ENCODE results near the gene SFMBT1.

SFMBT1 gene

GRCh38 chr3:53045518-53046170 lies at the start of gene SFMBT1:
SFMBT1 (minus strand) TSS chr3:53046073; CDS start chr3:52969128, 76,945 bp downstream.
- TF ChIP-seq, protein P1, sequence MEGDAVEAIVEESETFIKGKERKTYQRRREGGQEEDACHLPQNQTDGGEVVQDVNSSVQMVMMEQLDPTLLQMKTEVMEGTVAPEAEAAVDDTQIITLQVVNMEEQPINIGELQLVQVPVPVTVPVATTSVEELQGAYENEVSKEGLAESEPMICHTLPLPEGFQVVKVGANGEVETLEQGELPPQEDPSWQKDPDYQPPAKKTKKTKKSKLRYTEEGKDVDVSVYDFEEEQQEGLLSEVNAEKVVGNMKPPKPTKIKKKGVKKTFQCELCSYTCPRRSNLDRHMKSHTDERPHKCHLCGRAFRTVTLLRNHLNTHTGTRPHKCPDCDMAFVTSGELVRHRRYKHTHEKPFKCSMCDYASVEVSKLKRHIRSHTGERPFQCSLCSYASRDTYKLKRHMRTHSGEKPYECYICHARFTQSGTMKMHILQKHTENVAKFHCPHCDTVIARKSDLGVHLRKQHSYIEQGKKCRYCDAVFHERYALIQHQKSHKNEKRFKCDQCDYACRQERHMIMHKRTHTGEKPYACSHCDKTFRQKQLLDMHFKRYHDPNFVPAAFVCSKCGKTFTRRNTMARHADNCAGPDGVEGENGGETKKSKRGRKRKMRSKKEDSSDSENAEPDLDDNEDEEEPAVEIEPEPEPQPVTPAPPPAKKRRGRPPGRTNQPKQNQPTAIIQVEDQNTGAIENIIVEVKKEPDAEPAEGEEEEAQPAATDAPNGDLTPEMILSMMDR (IDR thresholded peaks at IDR 0.05; ENCODE audit: extremely low read depth, insufficient read depth, missing control alignments), result no peak
- DNase-seq (ENCODE audit: low spot score), result peak; percentile 95
- in situ Hi-C loops (cut with MboI; ENCODE audit: low pct_unique_long_range_greater_than_20kb, low sequenced_read_pairs, unreplicated experiment), result no loop called here

- no peak for DNase-seq (ENCODE audit: low spot score)
- in situ Hi-C loops (cut with MboI; ENCODE audit: low pct_unique_long_range_greater_than_20kb, low sequenced_read_pairs, unreplicated experiment), result no loop called here
- TF ChIP-seq, protein P1 (IDR thresholded peaks at IDR 0.05; ENCODE audit: extremely low read depth, insufficient read depth, missing control alignments), result no peak
Measured at GRCh38 chr3:53092942-53093341, 47.1 kb upstream of the SFMBT1 start.

GRCh38 chr3:53092216-53092615 lies 46.3 kb upstream of the SFMBT1 start:
- TF ChIP-seq, protein P1 (IDR thresholded peaks at IDR 0.05; ENCODE audit: extremely low read depth, insufficient read depth, missing control alignments), result no peak
- DNase-seq (ENCODE audit: low spot score), result no peak
- in situ Hi-C loops (cut with MboI; ENCODE audit: low pct_unique_long_range_greater_than_20kb, low sequenced_read_pairs, unreplicated experiment), result no loop called here

GRCh38 chr3:53091011-53091410 lies 45.1 kb upstream of the SFMBT1 start:
- in situ Hi-C loops (cut with MboI; ENCODE audit: low pct_unique_long_range_greater_than_20kb, low sequenced_read_pairs, unreplicated experiment), result no loop called here
- no peak for DNase-seq (ENCODE audit: low spot score)
- TF ChIP-seq, protein P1 (IDR thresholded peaks at IDR 0.05; ENCODE audit: extremely low read depth, insufficient read depth, missing control alignments), result no peak

DNA sequence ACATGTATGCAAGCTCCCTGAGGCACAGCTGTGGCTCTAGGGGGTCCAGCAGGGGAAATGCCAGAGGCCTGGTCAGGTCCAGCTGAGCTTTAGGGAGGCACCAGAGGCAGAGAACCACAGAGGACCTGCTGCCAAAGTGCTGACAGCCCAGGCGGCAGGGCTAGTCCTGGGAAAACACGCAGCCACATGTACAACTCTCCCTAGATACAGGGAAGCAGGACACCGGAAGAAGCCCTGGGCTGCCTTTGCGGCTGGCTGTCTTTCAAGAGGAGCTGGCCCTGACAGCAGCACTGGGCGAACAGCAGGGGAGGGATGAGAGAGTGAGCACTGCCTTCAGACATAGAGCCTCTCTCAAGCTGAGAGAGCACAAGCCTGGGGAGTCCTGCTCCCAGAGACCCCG lies 43.6 kb upstream of the SFMBT1 start:
- DNase-seq (ENCODE audit: low spot score), result no peak
- in situ Hi-C loops (cut with MboI; ENCODE audit: low pct_unique_long_range_greater_than_20kb, low sequenced_read_pairs, unreplicated experiment), result no loop called here
- TF ChIP-seq, protein P1 (IDR thresholded peaks at IDR 0.05; ENCODE audit: extremely low read depth, insufficient read depth, missing control alignments), result no peak

DNA sequence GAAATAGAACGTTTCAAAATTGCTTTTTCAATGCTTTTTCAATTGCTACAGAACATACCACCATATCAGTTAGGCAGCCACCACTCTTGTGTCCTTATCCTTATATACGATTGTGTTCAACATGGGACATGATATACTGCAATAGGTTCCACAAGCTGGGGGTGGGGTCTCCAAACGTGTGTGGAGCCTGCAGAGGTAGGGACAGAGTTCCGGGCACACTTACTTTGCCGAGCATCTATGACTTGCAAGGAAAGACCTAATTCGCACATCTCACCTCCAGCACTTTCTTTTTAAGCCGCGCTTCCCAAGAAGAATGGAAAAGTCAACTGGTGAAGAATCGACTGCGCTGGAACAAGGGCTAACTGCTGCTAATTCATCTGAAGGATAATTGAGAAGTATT lies 39.6 kb upstream of the SFMBT1 start:
- DNase-seq (ENCODE audit: low spot score), result no peak
- TF ChIP-seq, protein P1 (IDR thresholded peaks at IDR 0.05; ENCODE audit: extremely low read depth, insufficient read depth, missing control alignments), result no peak
- in situ Hi-C loops (cut with MboI; ENCODE audit: low pct_unique_long_range_greater_than_20kb, low sequenced_read_pairs, unreplicated experiment), result no loop called here
